PFSK-1 (cell line): ENCODE data around the gene ATAD3B.

Experiments used
- POLR2AphosphoS5 ChIP-seq: IDR thresholded peaks from 2 replicates; pipeline ENCODE4 v1.6.1; 2012; ENCODE audit warnings: low read depth, mild to moderate bottlenecking, control low read depth, low read length, moderate library complexity
- TAF1 ChIP-seq: IDR thresholded peaks from 2 replicates; pipeline ENCODE4 v1.6.1; 2012; ENCODE audit warnings: low read length, control low read depth, borderline replicate concordance; ENCODE audit not compliant: insufficient read depth
- TF ChIP-seq, protein P1 (sequence below), 2 experiments: IDR thresholded peaks; 2 replicates each; pipeline versions ENCODE4 v1.6.1 to v1.8.0; 2011 to 2012; ENCODE audit warnings: low read depth in 2 of 2, low read length in 2 of 2, control low read depth in 1 of 2, inconsistent platforms in 1 of 2, mild to moderate bottlenecking in 1 of 2, moderate library complexity in 1 of 2; ENCODE audit not compliant: insufficient read depth in 1 of 2

DNA sequence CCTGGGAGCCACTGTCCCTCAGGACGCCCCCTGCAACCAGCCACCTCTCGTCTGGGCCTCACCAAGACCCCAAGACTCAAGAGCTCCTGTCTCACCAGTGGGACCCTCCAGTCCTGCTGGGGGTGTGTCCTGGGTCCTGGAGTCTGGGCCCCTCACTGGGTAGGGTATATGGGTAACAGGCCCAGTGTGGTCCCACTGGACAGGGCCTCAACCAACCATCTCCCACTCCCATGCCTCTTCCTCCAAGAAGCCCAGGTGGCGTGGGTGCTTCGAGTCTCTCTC is 36.8 kb upstream of the ATAD3B start:
- TF ChIP-seq POLR2AphosphoS5 (no peak), TAF1 (no peak)
- TF ChIP-seq, protein P1, sequence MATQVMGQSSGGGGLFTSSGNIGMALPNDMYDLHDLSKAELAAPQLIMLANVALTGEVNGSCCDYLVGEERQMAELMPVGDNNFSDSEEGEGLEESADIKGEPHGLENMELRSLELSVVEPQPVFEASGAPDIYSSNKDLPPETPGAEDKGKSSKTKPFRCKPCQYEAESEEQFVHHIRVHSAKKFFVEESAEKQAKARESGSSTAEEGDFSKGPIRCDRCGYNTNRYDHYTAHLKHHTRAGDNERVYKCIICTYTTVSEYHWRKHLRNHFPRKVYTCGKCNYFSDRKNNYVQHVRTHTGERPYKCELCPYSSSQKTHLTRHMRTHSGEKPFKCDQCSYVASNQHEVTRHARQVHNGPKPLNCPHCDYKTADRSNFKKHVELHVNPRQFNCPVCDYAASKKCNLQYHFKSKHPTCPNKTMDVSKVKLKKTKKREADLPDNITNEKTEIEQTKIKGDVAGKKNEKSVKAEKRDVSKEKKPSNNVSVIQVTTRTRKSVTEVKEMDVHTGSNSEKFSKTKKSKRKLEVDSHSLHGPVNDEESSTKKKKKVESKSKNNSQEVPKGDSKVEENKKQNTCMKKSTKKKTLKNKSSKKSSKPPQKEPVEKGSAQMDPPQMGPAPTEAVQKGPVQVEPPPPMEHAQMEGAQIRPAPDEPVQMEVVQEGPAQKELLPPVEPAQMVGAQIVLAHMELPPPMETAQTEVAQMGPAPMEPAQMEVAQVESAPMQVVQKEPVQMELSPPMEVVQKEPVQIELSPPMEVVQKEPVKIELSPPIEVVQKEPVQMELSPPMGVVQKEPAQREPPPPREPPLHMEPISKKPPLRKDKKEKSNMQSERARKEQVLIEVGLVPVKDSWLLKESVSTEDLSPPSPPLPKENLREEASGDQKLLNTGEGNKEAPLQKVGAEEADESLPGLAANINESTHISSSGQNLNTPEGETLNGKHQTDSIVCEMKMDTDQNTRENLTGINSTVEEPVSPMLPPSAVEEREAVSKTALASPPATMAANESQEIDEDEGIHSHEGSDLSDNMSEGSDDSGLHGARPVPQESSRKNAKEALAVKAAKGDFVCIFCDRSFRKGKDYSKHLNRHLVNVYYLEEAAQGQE (IDR thresholded peaks at IDR 0.05; ENCODE audit: insufficient read depth in 1 of 2, low read depth in 2 of 2, low read length in 2 of 2): no peak
